ENCODE data around the gene GLIS1. TPM values are rescaled to one million over a fixed set of nuclear protein-coding genes. Genes with fewer than 3 reads are reported as not detected.

The GLIS1 gene
- total and polyA plus RNA-seq, 10 of the 15 experiments (the other 5 are each of a cell fraction or from before 2014, with no cell fraction given): not detected

GRCh38 chr1:53483170-53483569, 255.8 kb downstream of the GLIS1 start (continued):
- TF ChIP-seq, protein P1, sequence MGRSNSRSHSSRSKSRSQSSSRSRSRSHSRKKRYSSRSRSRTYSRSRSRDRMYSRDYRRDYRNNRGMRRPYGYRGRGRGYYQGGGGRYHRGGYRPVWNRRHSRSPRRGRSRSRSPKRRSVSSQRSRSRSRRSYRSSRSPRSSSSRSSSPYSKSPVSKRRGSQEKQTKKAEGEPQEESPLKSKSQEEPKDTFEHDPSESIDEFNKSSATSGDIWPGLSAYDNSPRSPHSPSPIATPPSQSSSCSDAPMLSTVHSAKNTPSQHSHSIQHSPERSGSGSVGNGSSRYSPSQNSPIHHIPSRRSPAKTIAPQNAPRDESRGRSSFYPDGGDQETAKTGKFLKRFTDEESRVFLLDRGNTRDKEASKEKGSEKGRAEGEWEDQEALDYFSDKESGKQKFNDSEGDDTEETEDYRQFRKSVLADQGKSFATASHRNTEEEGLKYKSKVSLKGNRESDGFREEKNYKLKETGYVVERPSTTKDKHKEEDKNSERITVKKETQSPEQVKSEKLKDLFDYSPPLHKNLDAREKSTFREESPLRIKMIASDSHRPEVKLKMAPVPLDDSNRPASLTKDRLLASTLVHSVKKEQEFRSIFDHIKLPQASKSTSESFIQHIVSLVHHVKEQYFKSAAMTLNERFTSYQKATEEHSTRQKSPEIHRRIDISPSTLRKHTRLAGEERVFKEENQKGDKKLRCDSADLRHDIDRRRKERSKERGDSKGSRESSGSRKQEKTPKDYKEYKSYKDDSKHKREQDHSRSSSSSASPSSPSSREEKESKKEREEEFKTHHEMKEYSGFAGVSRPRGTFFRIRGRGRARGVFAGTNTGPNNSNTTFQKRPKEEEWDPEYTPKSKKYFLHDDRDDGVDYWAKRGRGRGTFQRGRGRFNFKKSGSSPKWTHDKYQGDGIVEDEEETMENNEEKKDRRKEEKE (IDR thresholded peaks at IDR 0.05): no peak
- TF ChIP-seq EED (IDR thresholded peaks at IDR 0.05; ENCODE audit: low read depth) (no peak), SRF (IDR thresholded peaks at IDR 0.05; ENCODE audit: low read depth in 2 of 2, low read length in 2 of 2) (no peak), FOXK2 (IDR thresholded peaks at IDR 0.05) (no peak), JUND (IDR thresholded peaks at IDR 0.05; ENCODE audit: low read depth, low read length) (no peak), HSF1 (IDR thresholded peaks at IDR 0.05; ENCODE audit: low read depth, low read length) (no peak), CREM (IDR thresholded peaks at IDR 0.05; ENCODE audit: low read depth) (no peak), RBBP5 (conservative IDR thresholded peaks at IDR 0.05) (no peak), JUNB (IDR thresholded peaks at IDR 0.05) (no peak), EGR1 (IDR thresholded peaks at IDR 0.05; ENCODE audit: borderline replicate concordance in 1 of 2, low read depth in 2 of 2, low read length in 2 of 2) (no peak), MAX (IDR thresholded peaks at IDR 0.05; ENCODE audit: low read depth, low read length) (no peak), WRNIP1 (IDR thresholded peaks at IDR 0.05; ENCODE audit: borderline replicate concordance, low read depth, low read length) (no peak)
- TF ChIP-seq, protein P2, sequence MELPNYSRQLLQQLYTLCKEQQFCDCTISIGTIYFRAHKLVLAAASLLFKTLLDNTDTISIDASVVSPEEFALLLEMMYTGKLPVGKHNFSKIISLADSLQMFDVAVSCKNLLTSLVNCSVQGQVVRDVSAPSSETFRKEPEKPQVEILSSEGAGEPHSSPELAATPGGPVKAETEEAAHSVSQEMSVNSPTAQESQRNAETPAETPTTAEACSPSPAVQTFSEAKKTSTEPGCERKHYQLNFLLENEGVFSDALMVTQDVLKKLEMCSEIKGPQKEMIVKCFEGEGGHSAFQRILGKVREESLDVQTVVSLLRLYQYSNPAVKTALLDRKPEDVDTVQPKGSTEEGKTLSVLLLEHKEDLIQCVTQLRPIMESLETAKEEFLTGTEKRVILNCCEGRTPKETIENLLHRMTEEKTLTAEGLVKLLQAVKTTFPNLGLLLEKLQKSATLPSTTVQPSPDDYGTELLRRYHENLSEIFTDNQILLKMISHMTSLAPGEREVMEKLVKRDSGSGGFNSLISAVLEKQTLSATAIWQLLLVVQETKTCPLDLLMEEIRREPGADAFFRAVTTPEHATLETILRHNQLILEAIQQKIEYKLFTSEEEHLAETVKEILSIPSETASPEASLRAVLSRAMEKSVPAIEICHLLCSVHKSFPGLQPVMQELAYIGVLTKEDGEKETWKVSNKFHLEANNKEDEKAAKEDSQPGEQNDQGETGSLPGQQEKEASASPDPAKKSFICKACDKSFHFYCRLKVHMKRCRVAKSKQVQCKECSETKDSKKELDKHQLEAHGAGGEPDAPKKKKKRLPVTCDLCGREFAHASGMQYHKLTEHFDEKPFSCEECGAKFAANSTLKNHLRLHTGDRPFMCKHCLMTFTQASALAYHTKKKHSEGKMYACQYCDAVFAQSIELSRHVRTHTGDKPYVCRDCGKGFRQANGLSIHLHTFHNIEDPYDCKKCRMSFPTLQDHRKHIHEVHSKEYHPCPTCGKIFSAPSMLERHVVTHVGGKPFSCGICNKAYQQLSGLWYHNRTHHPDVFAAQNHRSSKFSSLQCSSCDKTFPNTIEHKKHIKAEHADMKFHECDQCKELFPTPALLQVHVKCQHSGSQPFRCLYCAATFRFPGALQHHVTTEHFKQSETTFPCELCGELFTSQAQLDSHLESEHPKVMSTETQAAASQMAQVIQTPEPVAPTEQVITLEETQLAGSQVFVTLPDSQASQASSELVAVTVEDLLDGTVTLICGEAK (IDR thresholded peaks at IDR 0.05; ENCODE audit: borderline replicate concordance): no peak
- TF ChIP-seq, protein P3, sequence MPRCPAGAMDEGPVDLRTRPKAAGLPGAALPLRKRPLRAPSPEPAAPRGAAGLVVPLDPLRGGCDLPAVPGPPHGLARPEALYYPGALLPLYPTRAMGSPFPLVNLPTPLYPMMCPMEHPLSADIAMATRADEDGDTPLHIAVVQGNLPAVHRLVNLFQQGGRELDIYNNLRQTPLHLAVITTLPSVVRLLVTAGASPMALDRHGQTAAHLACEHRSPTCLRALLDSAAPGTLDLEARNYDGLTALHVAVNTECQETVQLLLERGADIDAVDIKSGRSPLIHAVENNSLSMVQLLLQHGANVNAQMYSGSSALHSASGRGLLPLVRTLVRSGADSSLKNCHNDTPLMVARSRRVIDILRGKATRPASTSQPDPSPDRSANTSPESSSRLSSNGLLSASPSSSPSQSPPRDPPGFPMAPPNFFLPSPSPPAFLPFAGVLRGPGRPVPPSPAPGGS (IDR thresholded peaks at IDR 0.05; ENCODE audit: borderline replicate concordance, insufficient read depth, low read depth, low read length, poor library complexity, severe bottlenecking): no peak

Data from GM12878 (cell line).